Uterus (tissue), 4 donors: ENCODE data around the gene APAF1. TPM values are rescaled to one million over a fixed set of nuclear protein-coding genes. Genes with fewer than 3 reads are reported as not detected.
"Not testable (repeated sequence)": the region's sequence is repeated elsewhere in the genome, so short reads cannot be mapped to it uniquely, and the experiment has no call there.

Experiments
- DNase-seq, 2 donors: peaks; one replicate each; pipeline ENCODE4 v3.0.0-alpha.2; 2019 to 2020
- H3K27ac ChIP-seq, 2 donors: fragments of 200-600 bp; sonication (generic); 1 replicate in 1 of 2; 2 replicates in 1 of 2; pipeline ENCODE4 v1.5.1; 2016 to 2018
- H3K27me3 ChIP-seq, 2 donors: fragments of 200-600 bp; sonication (generic); one replicate each; pipeline ENCODE4 v1.5.1; 2018 to 2019; ENCODE audit warnings: control low read depth in 1 of 2
- H3K36me3 ChIP-seq, 2 donors: fragments of 200-600 bp; sonication (generic); one replicate each; pipeline ENCODE4 v1.5.1; 2019; ENCODE audit warnings: control low read depth in 1 of 2
- H3K4me1 ChIP-seq, 2 donors: fragments of 200-600 bp; sonication (generic); one replicate each; pipeline ENCODE4 v1.5.1; 2018 to 2019; ENCODE audit warnings: control low read depth in 1 of 2
- H3K4me3 ChIP-seq, 2 donors: fragments of 200-600 bp; sonication (generic); 1 replicate in 1 of 2; 2 replicates in 1 of 2; pipeline ENCODE4 v1.5.1; 2018 to 2019; ENCODE audit warnings: mild to moderate bottlenecking in 1 of 2
- H3K9me3 ChIP-seq, 2 donors: fragments of 200-600 bp; sonication (generic); one replicate each; pipeline ENCODE4 v1.5.1; 2019; ENCODE audit warnings: control low read depth in 1 of 2
- POLR2A ChIP-seq, 2 donors: fragments of 450-650 bp; IDR thresholded peaks; one replicate each; pipeline ENCODE4 v1.6.1; 2016; ENCODE audit warnings: antibody characterized with exemption in 2 of 2, mild to moderate bottlenecking in 1 of 2, moderate library complexity in 1 of 2
- intact Hi-C: fragments of 100-400 bp; cut with DNase I; formaldehyde crosslinking; loops from one replicate; pipeline ENCODE4 v1.15.1; 2023; ENCODE audit warnings: low total_unique reads
- total RNA-seq, 4 donors: library from RNA; depleted of rRNA in 3 of 4; stranded (reverse); fragments of >200 nt in 3 of 4; gene quantifications; one replicate each; pipeline versions ENCODE4 v1.1.0 to v1.2.4, GENCODE V29; 2014 to 2023
- TF ChIP-seq, protein P1 (sequence below), 4 experiments: fragments of 200-600 bp in 2 of 4; fragments of 450-650 bp in 2 of 4; sonication (generic) in 2 of 4; IDR thresholded peaks; one replicate each; pipeline ENCODE4 v1.5.1; 2016 to 2019; ENCODE audit warnings: antibody characterized with exemption in 4 of 4, mild to moderate bottlenecking in 2 of 4, moderate library complexity in 1 of 4
- donor health status: DM: yes; HTN: yes; CAD: no.

Gene APAF1, protein sequence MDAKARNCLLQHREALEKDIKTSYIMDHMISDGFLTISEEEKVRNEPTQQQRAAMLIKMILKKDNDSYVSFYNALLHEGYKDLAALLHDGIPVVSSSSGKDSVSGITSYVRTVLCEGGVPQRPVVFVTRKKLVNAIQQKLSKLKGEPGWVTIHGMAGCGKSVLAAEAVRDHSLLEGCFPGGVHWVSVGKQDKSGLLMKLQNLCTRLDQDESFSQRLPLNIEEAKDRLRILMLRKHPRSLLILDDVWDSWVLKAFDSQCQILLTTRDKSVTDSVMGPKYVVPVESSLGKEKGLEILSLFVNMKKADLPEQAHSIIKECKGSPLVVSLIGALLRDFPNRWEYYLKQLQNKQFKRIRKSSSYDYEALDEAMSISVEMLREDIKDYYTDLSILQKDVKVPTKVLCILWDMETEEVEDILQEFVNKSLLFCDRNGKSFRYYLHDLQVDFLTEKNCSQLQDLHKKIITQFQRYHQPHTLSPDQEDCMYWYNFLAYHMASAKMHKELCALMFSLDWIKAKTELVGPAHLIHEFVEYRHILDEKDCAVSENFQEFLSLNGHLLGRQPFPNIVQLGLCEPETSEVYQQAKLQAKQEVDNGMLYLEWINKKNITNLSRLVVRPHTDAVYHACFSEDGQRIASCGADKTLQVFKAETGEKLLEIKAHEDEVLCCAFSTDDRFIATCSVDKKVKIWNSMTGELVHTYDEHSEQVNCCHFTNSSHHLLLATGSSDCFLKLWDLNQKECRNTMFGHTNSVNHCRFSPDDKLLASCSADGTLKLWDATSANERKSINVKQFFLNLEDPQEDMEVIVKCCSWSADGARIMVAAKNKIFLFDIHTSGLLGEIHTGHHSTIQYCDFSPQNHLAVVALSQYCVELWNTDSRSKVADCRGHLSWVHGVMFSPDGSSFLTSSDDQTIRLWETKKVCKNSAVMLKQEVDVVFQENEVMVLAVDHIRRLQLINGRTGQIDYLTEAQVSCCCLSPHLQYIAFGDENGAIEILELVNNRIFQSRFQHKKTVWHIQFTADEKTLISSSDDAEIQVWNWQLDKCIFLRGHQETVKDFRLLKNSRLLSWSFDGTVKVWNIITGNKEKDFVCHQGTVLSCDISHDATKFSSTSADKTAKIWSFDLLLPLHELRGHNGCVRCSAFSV (N-terminal part only)
- total RNA-seq: 10 to 100 TPM in 3 of 4 donors, 1 to 10 TPM in 1; 4.6 to 57.8 (median 14.6) TPM

DNA sequence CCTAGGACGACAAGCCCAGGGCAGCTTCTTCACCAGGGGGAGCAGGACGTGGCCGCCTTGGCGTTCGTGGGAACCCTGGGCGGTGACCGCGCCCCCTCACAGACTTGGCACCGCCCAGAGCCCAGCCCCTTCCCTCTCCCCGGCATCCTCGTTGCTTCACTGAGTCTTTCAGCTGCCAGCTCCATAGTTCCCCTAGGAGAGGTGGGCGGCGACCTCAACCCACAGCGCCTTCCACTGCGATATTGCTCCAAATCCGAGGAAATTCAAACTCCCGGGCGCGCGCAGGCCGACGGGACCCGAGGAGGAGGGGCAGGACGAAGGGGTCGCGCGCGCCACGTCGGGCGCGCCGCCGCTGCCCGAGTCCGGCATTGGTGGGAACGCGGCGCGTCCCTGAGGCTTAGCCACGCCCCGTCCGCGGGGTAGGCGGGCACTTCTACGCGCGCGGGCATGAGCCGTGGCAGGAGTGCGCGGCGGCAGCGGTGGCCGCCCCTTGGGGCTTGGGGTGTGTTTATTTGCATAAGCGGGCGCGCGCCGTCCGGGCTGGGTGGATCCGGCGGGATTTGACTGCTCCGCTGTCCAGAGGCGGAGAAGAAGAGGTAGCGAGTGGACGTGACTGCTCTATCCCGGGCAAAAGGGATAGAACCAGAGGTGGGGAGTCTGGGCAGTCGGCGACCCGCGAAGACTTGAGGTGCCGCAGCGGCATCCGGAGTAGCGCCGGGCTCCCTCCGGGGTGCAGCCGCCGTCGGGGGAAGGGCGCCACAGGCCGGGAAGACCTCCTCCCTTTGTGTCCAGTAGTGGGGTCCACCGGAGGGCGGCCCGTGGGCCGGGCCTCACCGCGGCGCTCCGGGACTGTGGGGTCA is at the start of gene APAF1, which contains the start of gene IKBIP:
TSS of gene APAF1 (plus strand) at position 579 of the 860 bp plus-strand sequence. CDS start 3,070 bp downstream, outside the sequence.
TSS of gene IKBIP (minus strand) at position 77 of the 860 bp plus-strand sequence. CDS start 87 bp downstream, outside the sequence.
- Histone ChIP-seq H3K27me3 (no peaks in the 10 kb centered on the region), H3K9me3 (no peaks in the 10 kb centered on the region), H3K4me1 (no peaks in the 10 kb centered on the region), H3K36me3 (no peaks in the 10 kb centered on the region), H3K4me3 (peak within 1 kb of the TSS; percentile 88 to 97), H3K27ac (peak within 1 kb of the TSS; percentile 87 to 91)
- peak; percentile 95 to 97 for DNase-seq
- intact Hi-C loops: no loop called here
- TF ChIP-seq, protein P1, sequence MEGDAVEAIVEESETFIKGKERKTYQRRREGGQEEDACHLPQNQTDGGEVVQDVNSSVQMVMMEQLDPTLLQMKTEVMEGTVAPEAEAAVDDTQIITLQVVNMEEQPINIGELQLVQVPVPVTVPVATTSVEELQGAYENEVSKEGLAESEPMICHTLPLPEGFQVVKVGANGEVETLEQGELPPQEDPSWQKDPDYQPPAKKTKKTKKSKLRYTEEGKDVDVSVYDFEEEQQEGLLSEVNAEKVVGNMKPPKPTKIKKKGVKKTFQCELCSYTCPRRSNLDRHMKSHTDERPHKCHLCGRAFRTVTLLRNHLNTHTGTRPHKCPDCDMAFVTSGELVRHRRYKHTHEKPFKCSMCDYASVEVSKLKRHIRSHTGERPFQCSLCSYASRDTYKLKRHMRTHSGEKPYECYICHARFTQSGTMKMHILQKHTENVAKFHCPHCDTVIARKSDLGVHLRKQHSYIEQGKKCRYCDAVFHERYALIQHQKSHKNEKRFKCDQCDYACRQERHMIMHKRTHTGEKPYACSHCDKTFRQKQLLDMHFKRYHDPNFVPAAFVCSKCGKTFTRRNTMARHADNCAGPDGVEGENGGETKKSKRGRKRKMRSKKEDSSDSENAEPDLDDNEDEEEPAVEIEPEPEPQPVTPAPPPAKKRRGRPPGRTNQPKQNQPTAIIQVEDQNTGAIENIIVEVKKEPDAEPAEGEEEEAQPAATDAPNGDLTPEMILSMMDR (IDR thresholded peaks at IDR 0.05): no peak
- peak; percentile 82 to 85 for TF ChIP-seq POLR2A (IDR thresholded peaks at IDR 0.05)

DNA sequence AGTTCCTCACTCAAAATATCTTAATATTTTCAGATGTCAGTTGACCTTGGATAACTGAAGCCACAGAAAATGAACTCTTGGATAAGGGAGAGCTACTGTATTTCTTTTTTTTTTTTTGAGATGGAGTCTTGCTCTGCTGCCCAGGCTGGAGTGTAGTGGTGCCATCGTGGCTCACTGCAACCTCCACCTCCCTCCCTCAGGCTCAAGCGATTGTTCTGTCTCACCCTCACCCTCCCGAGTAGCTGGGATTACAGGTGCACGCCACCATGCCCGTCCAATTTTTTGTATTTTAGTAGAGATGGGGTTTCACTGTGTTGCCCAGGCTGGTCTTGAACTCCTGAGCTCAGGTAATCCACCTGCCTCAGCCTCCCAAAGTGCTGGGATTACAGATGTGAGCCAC is 47.8 kb upstream of the APAF1 start:
- H3K36me3 ChIP-seq, intact Hi-C loops, H3K27me3 ChIP-seq, H3K9me3 ChIP-seq, H3K4me3 ChIP-seq, H3K4me1 ChIP-seq, H3K27ac ChIP-seq, DNase-seq: not testable (repeated sequence)

DNA sequence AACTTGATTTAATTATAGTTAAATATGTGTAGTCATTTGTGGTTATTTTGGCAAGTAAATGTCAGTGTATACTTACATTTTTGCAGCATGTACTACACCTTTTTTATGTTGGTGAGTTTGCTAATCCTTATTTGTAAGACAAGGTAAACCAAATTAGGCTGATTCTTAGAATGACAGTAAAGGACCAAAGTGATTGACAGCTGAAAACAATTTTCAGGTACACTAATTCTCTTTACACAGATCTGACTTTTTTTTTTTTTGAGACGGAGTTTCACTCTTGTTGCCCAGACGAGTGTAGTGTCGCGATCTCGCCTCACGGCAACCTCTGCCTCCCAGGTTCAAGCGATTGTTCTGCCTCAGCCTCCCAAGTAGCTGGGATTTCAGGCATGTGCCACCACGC is 43.2 kb upstream of the APAF1 start:
- no peaks in the 10 kb centered on the region for H3K36me3 ChIP-seq
- H3K4me1 ChIP-seq: no peaks in the 10 kb centered on the region
- H3K4me3 ChIP-seq: no peak overlapping the region
- no peak for DNase-seq
- H3K27ac ChIP-seq: no peak overlapping the region
- H3K9me3 ChIP-seq: no peaks in the 10 kb centered on the region
- intact Hi-C loops: no loop called here
- H3K27me3 ChIP-seq: no peaks in the 10 kb centered on the region
- TF ChIP-seq, protein P1 (IDR thresholded peaks at IDR 0.05): no peak
- TF ChIP-seq POLR2A (IDR thresholded peaks at IDR 0.05): no peak

DNA sequence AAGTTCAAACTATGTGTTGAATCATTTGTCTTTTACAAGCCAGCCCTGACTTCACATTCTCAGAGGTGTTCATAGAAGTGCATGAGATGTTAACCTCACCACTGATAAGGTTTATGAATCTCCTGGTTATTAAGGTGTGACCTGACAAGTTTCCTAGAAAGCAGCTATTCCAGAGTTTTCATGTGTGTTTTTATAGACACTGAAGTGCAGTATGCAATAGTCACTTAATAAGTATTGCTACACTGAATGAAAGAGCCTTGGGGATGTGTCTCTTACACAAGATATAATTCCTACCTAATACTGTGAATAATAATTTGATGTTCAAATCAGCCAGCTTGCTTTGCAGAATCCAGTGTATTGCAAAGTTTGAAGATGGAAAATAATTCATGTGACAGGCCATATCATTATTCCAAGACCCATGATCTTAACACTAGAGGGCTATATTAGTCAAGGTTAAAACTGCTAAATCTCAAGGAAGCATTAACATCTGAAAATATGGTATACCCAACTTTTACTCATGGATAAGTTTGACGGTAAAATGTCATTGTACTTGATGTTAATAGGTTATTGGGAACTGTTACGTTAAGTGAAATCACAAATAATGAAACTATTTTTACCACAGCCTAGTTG is 38.6 kb upstream of the APAF1 start:
- H3K36me3 ChIP-seq: no peaks in the 10 kb centered on the region
- H3K27ac ChIP-seq: no peak overlapping the region
- H3K9me3 ChIP-seq: no peaks in the 10 kb centered on the region
- no peak overlapping the region for H3K4me3 ChIP-seq
- intact Hi-C loops: no loop called here
- no peak for TF ChIP-seq POLR2A (IDR thresholded peaks at IDR 0.05)
- TF ChIP-seq, protein P1 (IDR thresholded peaks at IDR 0.05): no peak
- DNase-seq: no peak
- no peaks in the 10 kb centered on the region for H3K27me3 ChIP-seq
- no peaks in the 10 kb centered on the region for H3K4me1 ChIP-seq
